ENCODE data around the gene PHRF1. TPM values are rescaled to one million over a fixed set of nuclear protein-coding genes. Genes with fewer than 3 reads are reported as not detected.

The PHRF1 gene
- total and polyA plus RNA-seq, 9 of the 15 experiments (the other 6 are each of a cell fraction or from before 2014, with no cell fraction given): 0.07 to 37.2 (median 7.7) TPM

GRCh38 chr11:560305-561147 lies 15.7 kb upstream of the PHRF1 start, which contains the start of the genes LMNTD2 and RASSF7 (continued):
- TF ChIP-seq ZBTB7A (IDR thresholded peaks at IDR 0.05; ENCODE audit: borderline replicate concordance, control insufficient read depth, low read depth, low read length) (peak; percentile 93), ZNF316 (IDR thresholded peaks at IDR 0.05) (peak; percentile 44; the same call in 1 of the 2 replicates), TGIF2 (CRISPR knock-in tag; IDR thresholded peaks at IDR 0.05) (no peak), FOXA1 (IDR thresholded peaks at IDR 0.05; ENCODE audit: borderline replicate concordance) (no peak), TAF9B (IDR thresholded peaks at IDR 0.05; ENCODE audit: partially characterized antibody) (no peak), NEUROD1 (IDR thresholded peaks at IDR 0.05; ENCODE audit: borderline replicate concordance, low read depth, low read length, partially characterized antibody) (peak; percentile 96), CTBP1 (IDR thresholded peaks at IDR 0.05; ENCODE audit: borderline replicate concordance) (no peak), SP1 (CRISPR knock-in tag; IDR thresholded peaks at IDR 0.05) (peak; percentile 71), ZFPM2 (CRISPR knock-in tag; IDR thresholded peaks at IDR 0.05) (0 out of 2 replicates have a peak, but pooled peaks have one; percentile 48), NFIC (IDR thresholded peaks at IDR 0.05) (peak; percentile 26), NFATC3 (IDR thresholded peaks at IDR 0.05) (no peak), ZNF239 (CRISPR knock-in tag; IDR thresholded peaks at IDR 0.05) (peak; percentile 39; the same call in 1 of the 2 replicates), ZNF561 (CRISPR knock-in tag; conservative IDR thresholded peaks at IDR 0.05) (no peak), ZNF507 (tag; conservative IDR thresholded peaks at IDR 0.05) (no peak), ZNF586 (CRISPR knock-in tag; conservative IDR thresholded peaks at IDR 0.05) (no peak), NR2C1 (IDR thresholded peaks at IDR 0.05) (peak; percentile 72), NR2C1 (tag; IDR thresholded peaks at IDR 0.05) (peak; percentile 72), ZNF324 (CRISPR knock-in tag; IDR thresholded peaks at IDR 0.05) (no peak), BCOR (IDR thresholded peaks at IDR 0.05) (0 out of 2 replicates have a peak, but pooled peaks have one; percentile 11), ASH1L (IDR thresholded peaks at IDR 0.05; ENCODE audit: borderline replicate concordance, low read depth, partially characterized antibody) (peak; percentile 79), ARID3B (CRISPR knock-in tag; IDR thresholded peaks at IDR 0.05; ENCODE audit: borderline replicate concordance) (no peak), BCL6 (CRISPR knock-in tag; IDR thresholded peaks at IDR 0.05) (no peak), ERF (CRISPR knock-in tag; IDR thresholded peaks at IDR 0.05) (0 out of 2 replicates have a peak, but pooled peaks have one; percentile 60), CHD2 (IDR thresholded peaks at IDR 0.05; ENCODE audit: low read depth, low read length) (peak; percentile 87), ZNF76 (CRISPR knock-in tag; IDR thresholded peaks at IDR 0.05; ENCODE audit: borderline replicate concordance) (0 out of 2 replicates have a peak, but pooled peaks have one; percentile 29), NRF1 (conservative IDR thresholded peaks at IDR 0.05 in 1 of 2, IDR thresholded peaks at IDR 0.05 in 1 of 2) (peak in 1 of 2 experiments; percentile 35; a peak in 2 of 4 replicates), POLR2B (IDR thresholded peaks at IDR 0.05; ENCODE audit: low read depth, partially characterized antibody) (peak; percentile 62)

Data from K562 (cell line).